Erythroblast (primary cell): ENCODE results near the gene GNB3.

Experiments used
- GATA1 ChIP-seq: IDR thresholded peaks from 2 replicates; pipeline ENCODE4 v1.6.1; 2011; ENCODE audit warnings: low read depth, mild to moderate bottlenecking, control low read depth, low read length, moderate library complexity
- POLR2A ChIP-seq: IDR thresholded peaks from 2 replicates; pipeline ENCODE4 v1.6.1; 2011; ENCODE audit warnings: mild to moderate bottlenecking, low read length

GRCh38 chr12:6791931-6792520 is 48.7 kb upstream of the GNB3 start:
- no peak for TF ChIP-seq POLR2A
- no peak for TF ChIP-seq GATA1
